ENCODE results near the gene BCKDK. TPM values are rescaled to one million over a fixed set of nuclear protein-coding genes. Genes with fewer than 3 reads are reported as not detected.

Gene BCKDK
- total RNA-seq, 1 donor = 39.5 TPM

DNA sequence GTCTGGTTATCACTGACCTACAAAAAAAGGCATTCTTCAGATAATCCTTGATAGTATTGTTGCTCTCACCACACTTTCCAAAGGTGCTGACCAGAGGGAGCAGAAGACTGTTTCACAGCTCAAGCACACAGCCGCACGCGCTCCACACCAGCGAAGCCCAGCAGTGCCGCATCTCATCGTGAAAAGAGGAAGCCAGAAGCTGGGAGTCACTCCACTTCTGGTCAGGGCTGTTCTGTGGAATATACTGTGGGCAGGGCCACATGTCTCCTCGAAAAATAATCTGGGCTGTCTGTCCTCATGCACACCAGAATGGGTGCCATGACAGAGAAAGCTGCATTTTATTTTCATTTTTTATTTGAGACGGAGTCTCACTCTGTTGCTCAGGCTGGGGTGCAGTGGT, 49.0 kb downstream of the BCKDK start:
- peak overlapping the region; percentile 17 for H3K4me3 ChIP-seq (ENCODE audit: low read depth, low read length)
- no peak for DNase-seq (ENCODE audit: low read depth)
- TF ChIP-seq, protein P1, sequence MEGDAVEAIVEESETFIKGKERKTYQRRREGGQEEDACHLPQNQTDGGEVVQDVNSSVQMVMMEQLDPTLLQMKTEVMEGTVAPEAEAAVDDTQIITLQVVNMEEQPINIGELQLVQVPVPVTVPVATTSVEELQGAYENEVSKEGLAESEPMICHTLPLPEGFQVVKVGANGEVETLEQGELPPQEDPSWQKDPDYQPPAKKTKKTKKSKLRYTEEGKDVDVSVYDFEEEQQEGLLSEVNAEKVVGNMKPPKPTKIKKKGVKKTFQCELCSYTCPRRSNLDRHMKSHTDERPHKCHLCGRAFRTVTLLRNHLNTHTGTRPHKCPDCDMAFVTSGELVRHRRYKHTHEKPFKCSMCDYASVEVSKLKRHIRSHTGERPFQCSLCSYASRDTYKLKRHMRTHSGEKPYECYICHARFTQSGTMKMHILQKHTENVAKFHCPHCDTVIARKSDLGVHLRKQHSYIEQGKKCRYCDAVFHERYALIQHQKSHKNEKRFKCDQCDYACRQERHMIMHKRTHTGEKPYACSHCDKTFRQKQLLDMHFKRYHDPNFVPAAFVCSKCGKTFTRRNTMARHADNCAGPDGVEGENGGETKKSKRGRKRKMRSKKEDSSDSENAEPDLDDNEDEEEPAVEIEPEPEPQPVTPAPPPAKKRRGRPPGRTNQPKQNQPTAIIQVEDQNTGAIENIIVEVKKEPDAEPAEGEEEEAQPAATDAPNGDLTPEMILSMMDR (IDR thresholded peaks at IDR 0.05; ENCODE audit: insufficient read depth, low read length) = no peak

Other genes starting within 250 kb of the BCKDK start
- 22.3 and 45.5 TPM in 2 replicates for gene BCL7C, start 214.3 kb upstream of the BCKDK start, total RNA-seq (ENCODE audit: low replicate concordance)
- gene CTF1, start 211.8 kb upstream of the BCKDK start, total RNA-seq (ENCODE audit: low replicate concordance) = 2.5 and 3.2 TPM in 2 replicates
- 9.8 and 16.6 TPM in 2 replicates for gene FBXL19, start 184.8 kb upstream of the BCKDK start, total RNA-seq (ENCODE audit: low replicate concordance)
- 33.0 and 35.6 TPM in 2 replicates for gene ORAI3, start 159.3 kb upstream of the BCKDK start, total RNA-seq (ENCODE audit: low replicate concordance)
- 1.6 and 5.3 TPM in 2 replicates for gene SETD1A, start 150.6 kb upstream of the BCKDK start, total RNA-seq (ENCODE audit: low replicate concordance)
- gene HSD3B7, start 123.2 kb upstream of the BCKDK start, total RNA-seq (ENCODE audit: low replicate concordance) = 15.5 and 60.9 TPM in 2 replicates
- gene STX1B, start 97.7 kb upstream of the BCKDK start, total RNA-seq (ENCODE audit: low replicate concordance) = 2.1 and 2.3 TPM in 2 replicates
- gene STX4, start 74.8 kb upstream of the BCKDK start, total RNA-seq (ENCODE audit: low replicate concordance) = 24.2 and 29.7 TPM in 2 replicates
- 4.6 and 12.3 TPM in 2 replicates for gene ZNF668, start 34.1 kb upstream of the BCKDK start, total RNA-seq (ENCODE audit: low replicate concordance)
- gene ZNF646, start 34.0 kb upstream of the BCKDK start, total RNA-seq (ENCODE audit: low replicate concordance) = 5.8 and 16.2 TPM in 2 replicates
- 1.6 and 2.8 TPM in 2 replicates for gene PRSS53, start 19.4 kb upstream of the BCKDK start, total RNA-seq (ENCODE audit: low replicate concordance)
- gene VKORC1, start 13.6 kb upstream of the BCKDK start, total RNA-seq (ENCODE audit: low replicate concordance) = 56.3 and 146 TPM in 2 replicates
- 25.1 and 31.5 TPM in 2 replicates for gene KAT8, start 9.3 kb downstream of the BCKDK start, total RNA-seq (ENCODE audit: low replicate concordance)
- not detected in 2 replicates for gene PRSS8, start 27.3 kb downstream of the BCKDK start, total RNA-seq (ENCODE audit: low replicate concordance)
- 1.1 and 3.8 TPM in 2 replicates for gene PRSS36, start 41.7 kb downstream of the BCKDK start, total RNA-seq (ENCODE audit: low replicate concordance)
- 41.3 and 65.3 TPM in 2 replicates for gene FUS, start 71.8 kb downstream of the BCKDK start, total RNA-seq (ENCODE audit: low replicate concordance)
- gene PYCARD, start 94.4 kb downstream of the BCKDK start, total RNA-seq (ENCODE audit: low replicate concordance) = 29.3 and 126 TPM in 2 replicates
- not detected in 2 replicates for gene TRIM72, start 105.7 kb downstream of the BCKDK start, total RNA-seq (ENCODE audit: low replicate concordance)
- not detected in 2 replicates for gene PYDC1, start 108.7 kb downstream of the BCKDK start, total RNA-seq (ENCODE audit: low replicate concordance)
- not detected in 2 replicates for gene ITGAM, start 151.6 kb downstream of the BCKDK start, total RNA-seq (ENCODE audit: low replicate concordance)
- not detected in 2 replicates for gene ITGAX, start 246.8 kb downstream of the BCKDK start, total RNA-seq (ENCODE audit: low replicate concordance)

All from fibroblast of the aortic adventitia (primary cell).